Esophagus (tissue), 2 donors: ENCODE data around the gene DROSHA. TPM values are rescaled to one million over a fixed set of nuclear protein-coding genes. Genes with fewer than 3 reads are reported as not detected.
"Not testable (repeated sequence)": the region's sequence is repeated elsewhere in the genome, so short reads cannot be mapped to it uniquely, and the experiment has no call there.

Source experiments
- H3K27ac ChIP-seq, 2 donors: one replicate each; pipeline ENCODE4 v1.5.1; 2013; ENCODE audit warnings: low read depth in 2 of 2, mild to moderate bottlenecking in 2 of 2, inconsistent platforms in 1 of 2, low read length in 1 of 2, moderate library complexity in 1 of 2
- H3K27me3 ChIP-seq, 2 donors: one replicate each; pipeline ENCODE4 v1.6.1; 2013; ENCODE audit warnings: low read length in 2 of 2, control low read depth in 1 of 2, mild to moderate bottlenecking in 1 of 2; ENCODE audit not compliant: insufficient read depth in 2 of 2, control insufficient read depth in 1 of 2
- H3K36me3 ChIP-seq, 2 donors: one replicate each; pipeline ENCODE4 v1.6.1; 2013; ENCODE audit warnings: low read length in 1 of 2; ENCODE audit not compliant: control insufficient read depth in 2 of 2, insufficient read depth in 2 of 2
- H3K4me1 ChIP-seq, 2 donors: one replicate each; pipeline ENCODE4 v1.6.1; 2013; ENCODE audit warnings: low read length in 1 of 2; ENCODE audit not compliant: control insufficient read depth in 2 of 2, insufficient read depth in 2 of 2
- H3K4me3 ChIP-seq, 2 donors: one replicate each; pipeline ENCODE4 v1.5.1; 2013; ENCODE audit warnings: low read length in 2 of 2, mild to moderate bottlenecking in 2 of 2, low read depth in 1 of 2, moderate library complexity in 1 of 2
- H3K9me3 ChIP-seq, 2 donors: one replicate each; pipeline ENCODE4 v1.6.1; 2013; ENCODE audit warnings: mild to moderate bottlenecking in 2 of 2, low read depth in 1 of 2, low read length in 1 of 2, moderate library complexity in 1 of 2; ENCODE audit not compliant: control insufficient read depth in 2 of 2, insufficient read depth in 1 of 2
- WGBS, 2 donors: extraction: QIAGEN DNeasy Blood & Tissue Kit; methylation state at CpG; one replicate each; pipeline ENCODE4 v1.1.7; 2013; 5-methylcytosine and 5-hydroxymethylcytosine counted together
- polyA plus RNA-seq, 2 donors: library from polyadenylated mRNA; stranded (reverse); fragments of 200-250 nt; gene quantifications; one replicate each; pipeline ENCODE4 v1.2.3, GENCODE V29; 2013
- donor health status: healthy with polysubstance abuse.
- donor health status: Bipolar disorder and iron deficiency.

Gene DROSHA
- polyA plus RNA-seq, 2 donors, result 21.8 to 34.6 TPM

- WGBS, 2 donors, result 64 to 77% methylated on average over 1 of the region's 1 CpG
- Histone ChIP-seq H3K27me3 (no peaks in the 10 kb centered on the region), H3K27ac (no peak overlapping the region)
Observed at GRCh38 chr5:31561946-31562345, 30.1 kb upstream of the DROSHA start.

GRCh38 chr5:31559942-31560341 is 28.0 kb upstream of the DROSHA start:
- H3K36me3 ChIP-seq, result peaks cover 0 to 4% of the 10 kb centered on the region in 2 donors
- 96 to 97% methylated on average over 3 of the region's 3 CpGs for WGBS, 2 donors
- no peaks in the 10 kb centered on the region for H3K4me1 ChIP-seq
- H3K9me3 ChIP-seq, result peaks cover 0 to 2% of the 10 kb centered on the region in 2 donors
- H3K27me3 ChIP-seq, result no peaks in the 10 kb centered on the region
- no peak overlapping the region for H3K27ac ChIP-seq
- no peak overlapping the region for H3K4me3 ChIP-seq

More at GRCh38 chr5:31561946-31562345, 30.1 kb upstream of the DROSHA start:
- Histone ChIP-seq H3K36me3 (no peaks in the 10 kb centered on the region), H3K4me3 (no peak overlapping the region), H3K4me1 (no peaks in the 10 kb centered on the region), H3K9me3 (peaks cover 5 to 7% of the 10 kb centered on the region in 2 donors)

- Histone ChIP-seq H3K27me3 (no peaks in the 10 kb centered on the region), H3K36me3 (peaks cover 0 to 5% of the 10 kb centered on the region in 2 donors), H3K4me1 (no peaks in the 10 kb centered on the region), H3K27ac (no peak overlapping the region), H3K9me3 (peaks cover 0 to 2% of the 10 kb centered on the region in 2 donors), H3K4me3 (no peak overlapping the region)
- 82 to 83% methylated on average over 3 of the region's 3 CpGs for WGBS, 2 donors
Observed at GRCh38 chr5:31556461-31556860, 24.6 kb upstream of the DROSHA start.

DNA sequence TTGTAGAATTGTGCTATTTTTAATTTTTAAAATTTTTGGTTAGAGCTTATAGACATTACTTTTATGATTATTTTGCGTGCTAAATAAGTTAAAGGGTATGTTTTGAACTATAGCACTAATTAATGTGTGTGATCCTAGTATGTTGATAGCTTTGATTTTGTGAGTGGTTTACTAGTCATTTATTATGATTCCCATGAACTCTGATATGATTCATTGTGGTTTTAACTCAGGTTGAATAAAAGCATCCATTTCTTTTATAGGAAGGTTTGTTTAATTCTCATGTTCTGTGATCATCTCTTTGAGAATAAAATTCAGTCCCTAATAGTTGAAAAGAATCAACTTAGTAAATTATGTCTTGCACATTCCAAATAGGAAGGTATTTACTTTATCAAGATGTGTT is 22.7 kb upstream of the DROSHA start:
- H3K27ac ChIP-seq, result no peak overlapping the region
- H3K27me3 ChIP-seq, result no peaks in the 10 kb centered on the region
- peaks cover 0 to 2% of the 10 kb centered on the region in 2 donors for H3K9me3 ChIP-seq
- no peak overlapping the region for H3K4me3 ChIP-seq
- no peaks in the 10 kb centered on the region for H3K4me1 ChIP-seq
- peaks cover 0 to 6% of the 10 kb centered on the region in 2 donors for H3K36me3 ChIP-seq
- WGBS, 2 donors, result 96 to 100% methylated on average over 1 of the region's 1 CpG

DNA sequence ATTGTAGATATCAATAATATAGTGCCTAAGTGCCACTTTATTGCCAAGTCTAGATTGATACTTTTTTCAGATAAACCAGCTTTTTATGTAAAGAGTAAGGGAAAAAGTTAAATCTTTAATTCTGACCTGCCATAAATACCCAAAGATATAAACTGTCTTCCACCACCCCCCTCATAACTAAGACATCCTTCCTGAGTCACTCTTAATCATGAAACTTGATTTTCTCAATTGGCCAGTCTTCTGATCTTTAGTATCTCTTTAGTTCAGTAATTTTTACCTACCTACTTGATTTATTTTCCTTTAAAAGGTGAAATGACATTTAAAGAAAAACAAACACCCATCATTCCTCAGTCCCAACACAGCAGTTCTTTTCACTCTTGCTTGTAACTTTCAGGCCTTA is 22.0 kb upstream of the DROSHA start:
- H3K27me3 ChIP-seq, result no peaks in the 10 kb centered on the region
- H3K36me3 ChIP-seq, result peaks cover 0 to 6% of the 10 kb centered on the region in 2 donors
- no peaks in the 10 kb centered on the region for H3K4me1 ChIP-seq
- H3K27ac ChIP-seq, result no peak overlapping the region
- no peak overlapping the region for H3K4me3 ChIP-seq
- peaks cover 0 to 2% of the 10 kb centered on the region in 2 donors for H3K9me3 ChIP-seq

DNA sequence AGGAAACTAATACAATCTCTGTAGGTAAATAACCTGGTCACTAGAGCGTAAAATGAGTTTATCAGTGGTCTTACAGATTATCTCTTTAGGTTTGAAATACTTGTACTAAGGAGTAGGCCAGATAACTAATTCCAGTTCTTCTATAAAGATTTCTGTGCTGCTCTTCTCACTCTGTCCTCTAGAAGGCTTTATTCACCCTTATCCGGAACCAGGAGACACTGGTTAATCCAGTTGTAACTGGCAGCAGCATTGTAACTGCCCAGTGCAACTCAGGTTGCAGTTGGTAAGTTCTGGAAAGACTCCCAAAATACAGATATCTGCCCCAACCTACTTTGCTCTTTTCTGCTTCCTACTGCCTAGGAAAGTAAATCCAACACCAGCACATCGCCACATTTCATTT is 20.0 kb upstream of the DROSHA start:
- H3K27me3 ChIP-seq, result no peaks in the 10 kb centered on the region
- no peaks in the 10 kb centered on the region for H3K9me3 ChIP-seq
- no peak overlapping the region for H3K27ac ChIP-seq
- H3K4me3 ChIP-seq, result no peak overlapping the region
- H3K4me1 ChIP-seq, result no peaks in the 10 kb centered on the region
- 87 to 90% methylated on average over 3 of the region's 3 CpGs for WGBS, 2 donors
- peaks cover 2 to 10% of the 10 kb centered on the region in 2 donors for H3K36me3 ChIP-seq

- not testable (repeated sequence) for H3K27me3 ChIP-seq, H3K9me3 ChIP-seq, H3K4me1 ChIP-seq, H3K27ac ChIP-seq, H3K36me3 ChIP-seq, H3K4me3 ChIP-seq
- WGBS, 2 donors, result 96 to 97% methylated on average over 2 of the region's 2 CpGs
Observed at GRCh38 chr5:31549114-31549513, 17.2 kb upstream of the DROSHA start.

DNA sequence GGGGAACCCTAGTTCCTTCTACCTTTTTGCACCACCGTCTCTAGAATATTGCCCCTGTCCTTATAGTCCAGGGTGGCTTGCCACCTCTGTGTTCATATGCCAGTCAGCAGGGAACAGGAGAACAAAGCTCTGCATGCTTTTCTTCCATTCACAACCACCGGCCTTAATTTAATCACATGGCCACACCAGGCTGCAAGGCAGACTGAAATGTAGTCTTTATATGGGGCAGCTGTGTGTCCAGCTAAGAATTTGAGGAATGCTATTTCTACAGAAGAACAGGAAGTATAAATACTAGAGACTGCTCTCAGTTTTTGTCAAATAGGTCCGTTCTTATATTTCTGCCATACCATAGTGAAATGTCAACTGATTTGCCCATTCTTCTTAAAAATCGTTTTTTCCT is 6.0 kb upstream of the DROSHA start:
- H3K4me1 ChIP-seq, result peaks cover 0 to 4% of the 10 kb centered on the region in 2 donors
- no peaks in the 10 kb centered on the region for H3K27me3 ChIP-seq
- no peaks in the 10 kb centered on the region for H3K9me3 ChIP-seq
- H3K4me3 ChIP-seq, result no peak overlapping the region
- no peak overlapping the region for H3K27ac ChIP-seq
- 73 to 74% methylated on average over 4 of the region's 4 CpGs for WGBS, 2 donors
- peaks cover 11% of the 10 kb centered on the region in 2 donors for H3K36me3 ChIP-seq

DNA sequence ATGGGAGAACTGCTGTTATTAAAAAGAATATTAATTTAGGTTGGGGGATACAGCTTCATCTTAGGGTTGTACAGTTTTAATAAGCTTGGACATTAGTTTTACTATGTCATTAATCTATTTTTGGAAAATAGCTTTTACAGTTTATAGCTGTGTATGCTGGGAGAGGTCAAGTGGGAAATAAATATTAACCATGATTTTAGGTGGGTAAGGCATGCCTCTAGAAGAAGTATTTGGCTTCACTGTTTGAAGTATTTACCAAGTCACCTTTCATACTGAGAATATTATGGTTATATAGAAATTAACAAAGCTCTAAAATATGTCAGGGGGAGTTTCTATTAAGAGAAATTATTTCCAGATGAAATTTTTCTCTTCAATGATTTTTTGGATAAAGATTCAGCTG is 5.5 kb upstream of the DROSHA start:
- peaks cover 10 to 11% of the 10 kb centered on the region in 2 donors for H3K36me3 ChIP-seq
- H3K9me3 ChIP-seq, result no peaks in the 10 kb centered on the region

GRCh38 chr5:31536873-31537272 is 5.0 kb upstream of the DROSHA start:
- Histone ChIP-seq H3K27ac (no peak overlapping the region), H3K4me1 (peaks cover 0 to 4% of the 10 kb centered on the region in 2 donors), H3K9me3 (no peaks in the 10 kb centered on the region), H3K4me3 (no peak overlapping the region), H3K27me3 (no peaks in the 10 kb centered on the region), H3K36me3 (peaks cover 8 to 11% of the 10 kb centered on the region in 2 donors)
- 88 to 89% methylated on average over 3 of the region's 3 CpGs for WGBS, 2 donors

More for the DNA sequence above, 5.5 kb upstream of the DROSHA start:
- Histone ChIP-seq H3K4me1 (peaks cover 0 to 4% of the 10 kb centered on the region in 2 donors), H3K4me3 (no peak overlapping the region), H3K27ac (no peak overlapping the region), H3K27me3 (no peaks in the 10 kb centered on the region)
